HEK293T (cell line): Measurements from ENCODE around the gene FMO1.
A peak's percentile ranks its signal among the peaks of the same experiment; 100 is the strongest.

ENCODE experiments used
- CTCF ChIA-PET: fragments of 350-600 bp; formaldehyde crosslinking; extraction: SDS; loops from one replicate; lab custom pipeline; 2021; ENCODE audit warnings: antibody characterized with exemption, inconsistent platforms; lab: Yijun Ruan, JAX
- POLR2A ChIA-PET: fragments of 350-600 bp; formaldehyde crosslinking; extraction: SDS; loops from one replicate; lab custom pipeline; 2020; ENCODE audit warnings: antibody characterized with exemption, inconsistent platforms; lab: Yijun Ruan, JAX
- DNase-seq: peaks from one replicate; pipeline ENCODE4 v3.0.0; 2012; ENCODE audit warnings: mixed read lengths; ENCODE audit errors: extremely low spot score
- ARNT ChIP-seq: fragments of 450-650 bp; IDR thresholded peaks from 2 replicates; pipeline ENCODE4 v1.6.1; 2017; ENCODE audit warnings: mild to moderate bottlenecking
- BHLHE40 ChIP-seq: fragments of 450-650 bp; IDR thresholded peaks from 2 replicates; pipeline ENCODE4 v1.6.1; 2016; ENCODE audit warnings: mild to moderate bottlenecking, moderate library complexity, borderline replicate concordance
- CTBP1 ChIP-seq: fragments of 450-650 bp; IDR thresholded peaks from 2 replicates; pipeline ENCODE4 v1.6.1; 2016; ENCODE audit warnings: borderline replicate concordance
- ELF4 ChIP-seq: fragments of 450-650 bp; IDR thresholded peaks from 2 replicates; pipeline ENCODE4 v1.6.1; 2017; ENCODE audit warnings: antibody characterized with exemption
- FOXA1 ChIP-seq: fragments of 450-650 bp; IDR thresholded peaks from 2 replicates; pipeline ENCODE4 v1.6.1; 2016; ENCODE audit warnings: mild to moderate bottlenecking
- FOXK2 ChIP-seq: fragments of 450-650 bp; IDR thresholded peaks from 2 replicates; pipeline ENCODE4 v1.6.1; 2016; ENCODE audit warnings: mild to moderate bottlenecking
- FOXM1 ChIP-seq: fragments of 450-650 bp; IDR thresholded peaks from 2 replicates; pipeline ENCODE4 v1.6.1; 2017; ENCODE audit warnings: mild to moderate bottlenecking, borderline replicate concordance
- HDGF ChIP-seq: fragments of 450-650 bp; IDR thresholded peaks from 2 replicates; pipeline ENCODE4 v1.6.1; 2017; ENCODE audit warnings: antibody characterized with exemption, borderline replicate concordance
- L3MBTL2 ChIP-seq: fragments of 450-650 bp; conservative IDR thresholded peaks from 2 replicates; pipeline ENCODE4 v1.6.1; 2016; ENCODE audit warnings: mild to moderate bottlenecking
- LEF1 ChIP-seq: fragments of 450-650 bp; IDR thresholded peaks from 2 replicates; pipeline ENCODE4 v1.6.1; 2017; ENCODE audit warnings: mild to moderate bottlenecking, borderline replicate concordance
- NFRKB ChIP-seq: fragments of 450-650 bp; IDR thresholded peaks from 2 replicates; pipeline ENCODE4 v1.6.1; 2016; ENCODE audit warnings: mild to moderate bottlenecking, moderate library complexity
- SP1 ChIP-seq: fragments of 450-650 bp; IDR thresholded peaks from 2 replicates; pipeline ENCODE4 v1.6.1; 2017
- SUZ12 ChIP-seq: fragments of 450-650 bp; IDR thresholded peaks from 2 replicates; pipeline ENCODE4 v1.6.1; 2016; ENCODE audit warnings: mild to moderate bottlenecking
- TARDBP ChIP-seq: fragments of 450-650 bp; IDR thresholded peaks from 2 replicates; pipeline ENCODE4 v1.6.1; 2016
- ZNF384 ChIP-seq: fragments of 450-650 bp; IDR thresholded peaks from 2 replicates; pipeline ENCODE4 v1.6.1; 2016
- TF ChIP-seq, protein P1 (sequence below): fragments of 450-650 bp; IDR thresholded peaks from 2 replicates; pipeline ENCODE4 v1.6.1; 2016

The FMO1 gene

DNA sequence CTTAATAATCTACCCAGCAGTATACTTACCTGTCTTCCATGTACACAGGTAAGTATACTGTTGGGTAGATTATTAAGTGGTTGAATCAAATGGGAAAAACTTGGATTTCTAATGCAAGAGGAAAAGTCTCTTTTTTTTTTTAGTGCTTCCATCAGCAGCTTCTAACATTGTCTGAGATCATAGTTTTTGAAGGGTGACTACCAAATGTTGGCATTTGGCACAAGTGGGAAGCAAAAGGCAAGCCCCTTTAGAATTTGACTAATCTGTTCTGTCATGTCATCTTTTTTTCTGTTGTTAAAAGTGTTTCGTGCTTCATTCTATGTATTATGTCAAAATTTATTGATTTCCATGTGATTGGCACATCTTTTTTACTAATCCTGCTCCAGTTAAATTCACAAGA, 547 bp downstream of the FMO1 start:
- TF ChIP-seq LEF1 (no peak), FOXM1 (no peak), NFRKB (no peak), ELF4 (no peak), L3MBTL2 (no peak), HDGF (no peak), CTBP1 (no peak), FOXA1 (no peak), BHLHE40 (no peak), ZNF384 (no peak), FOXK2 (no peak), SP1 (no peak), SUZ12 (no peak), ARNT (no peak), TARDBP (no peak)
- TF ChIP-seq, protein P1, sequence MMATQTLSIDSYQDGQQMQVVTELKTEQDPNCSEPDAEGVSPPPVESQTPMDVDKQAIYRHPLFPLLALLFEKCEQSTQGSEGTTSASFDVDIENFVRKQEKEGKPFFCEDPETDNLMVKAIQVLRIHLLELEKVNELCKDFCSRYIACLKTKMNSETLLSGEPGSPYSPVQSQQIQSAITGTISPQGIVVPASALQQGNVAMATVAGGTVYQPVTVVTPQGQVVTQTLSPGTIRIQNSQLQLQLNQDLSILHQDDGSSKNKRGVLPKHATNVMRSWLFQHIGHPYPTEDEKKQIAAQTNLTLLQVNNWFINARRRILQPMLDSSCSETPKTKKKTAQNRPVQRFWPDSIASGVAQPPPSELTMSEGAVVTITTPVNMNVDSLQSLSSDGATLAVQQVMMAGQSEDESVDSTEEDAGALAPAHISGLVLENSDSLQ: no peak
- POLR2A ChIA-PET: no interaction called here
- no peak for DNase-seq
- CTCF ChIA-PET: interaction anchor here (0.6 to 1.0 kb wide), 3 partner anchors 65 to 394 kb away, joined by 3 read pairs; partner anchors contain the start of gene FMO4

DNA sequence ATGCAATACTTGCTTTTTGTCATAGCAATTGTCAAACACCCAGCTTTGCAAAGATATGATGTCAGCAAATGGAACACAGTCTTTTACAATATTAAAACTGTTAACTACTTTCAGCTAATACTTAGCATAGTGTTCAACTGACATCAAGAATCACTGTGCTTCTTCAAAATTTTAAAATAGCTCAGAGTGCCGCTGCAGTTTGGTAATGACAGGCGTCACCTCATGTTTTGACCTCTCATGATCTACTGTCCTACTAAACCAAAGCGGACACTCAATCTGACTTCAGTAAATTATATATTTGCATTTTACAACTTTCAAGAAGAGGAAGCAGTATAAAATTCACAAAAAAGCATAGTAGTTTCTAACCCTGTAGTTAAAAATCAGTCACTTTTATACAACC, 2.0 kb downstream of the FMO1 start:
- POLR2A ChIA-PET: no interaction called here
- TF ChIP-seq SP1 (no peak), ARNT (no peak), TARDBP (no peak), L3MBTL2 (no peak), ELF4 (no peak), FOXM1 (no peak), HDGF (no peak), FOXA1 (no peak), NFRKB (no peak), ZNF384 (no peak), BHLHE40 (no peak), FOXK2 (no peak), SUZ12 (no peak), LEF1 (no peak), CTBP1 (no peak)
- TF ChIP-seq, protein P1: no peak
- no peak for DNase-seq
- CTCF ChIA-PET: interaction anchor here (1.0 kb wide), 1 partner anchor 63 kb away, joined by 4 read pairs; the partner anchor contains the start of gene FMO4

DNA sequence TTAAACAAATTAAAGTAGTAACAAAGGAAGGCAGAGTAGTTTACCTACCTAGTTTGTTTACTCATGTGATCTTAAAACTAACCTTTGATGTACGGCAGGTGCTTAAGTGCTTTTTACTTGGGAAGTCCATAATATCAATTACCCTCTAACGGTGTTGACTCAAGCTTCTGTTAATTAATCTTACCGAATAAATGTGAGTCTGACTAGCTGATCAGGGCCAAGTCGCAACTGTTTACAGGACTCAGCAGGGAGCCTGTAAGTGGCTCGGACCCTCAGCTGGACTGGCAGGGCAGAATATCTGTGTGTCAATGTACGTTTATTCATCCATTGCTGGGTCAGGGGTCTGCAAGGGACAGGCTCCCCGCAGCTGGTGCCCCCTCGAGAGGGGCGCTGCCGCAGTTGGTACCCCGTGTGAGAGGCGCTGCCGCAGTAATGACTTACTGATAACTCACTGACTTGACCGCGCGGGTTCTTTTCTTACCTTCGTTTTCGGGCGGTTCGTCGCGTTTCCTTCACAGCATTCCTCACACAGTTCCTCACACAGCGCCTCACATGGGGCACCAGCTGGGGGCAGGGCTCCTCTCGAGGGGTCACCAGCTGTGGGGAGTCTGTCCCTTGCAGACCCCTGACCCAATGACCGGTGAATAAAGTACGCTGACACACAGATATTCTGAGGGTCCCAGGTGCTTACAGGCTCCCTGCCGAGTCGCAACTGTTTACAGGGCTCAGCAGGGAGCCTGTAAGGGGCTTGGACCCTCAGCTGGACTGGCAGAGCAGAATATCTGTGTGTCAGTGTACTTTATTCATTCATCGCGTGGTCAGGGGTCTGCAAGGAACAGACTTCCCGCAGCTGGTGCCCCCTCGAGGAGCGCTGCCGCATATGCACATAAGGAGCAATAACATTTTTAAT, 3.0 kb downstream of the FMO1 start:
- peak; percentile 74 for DNase-seq
- TF ChIP-seq L3MBTL2 (peak; percentile 65), TARDBP (no peak)
- CTCF ChIA-PET: interaction anchor here (0.5 to 1.3 kb wide), 6 partner anchors 15 to 1518 kb away, joined by 3 to 6 read pairs (median 4); partner anchors contain the start of gene FMO4
- POLR2A ChIA-PET: no interaction called here

DNA sequence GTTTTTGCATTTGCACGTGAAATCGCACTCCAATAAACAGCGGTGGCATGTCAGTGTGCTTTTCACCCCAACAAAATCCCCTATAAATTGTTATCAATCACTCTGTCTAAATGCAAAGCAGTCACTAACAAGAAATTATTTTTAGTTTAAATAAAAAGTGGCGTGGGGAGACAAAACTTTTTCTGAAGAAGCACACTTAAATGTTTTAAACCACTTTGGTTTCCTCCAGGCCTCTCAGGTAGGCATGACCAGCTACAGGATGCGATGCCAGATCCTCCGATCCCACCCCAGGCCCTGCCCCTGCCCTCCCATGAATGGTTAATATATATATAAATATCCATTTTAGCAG, 3.6 kb downstream of the FMO1 start:
- TF ChIP-seq NFRKB (no peak), ELF4 (no peak), FOXM1 (no peak), BHLHE40 (no peak), SUZ12 (no peak), TARDBP (no peak), CTBP1 (no peak), ZNF384 (no peak), FOXK2 (no peak), SP1 (no peak), ARNT (no peak), HDGF (no peak)
- TF ChIP-seq, protein P1: no peak
- DNase-seq: no peak
- ChIA-PET POLR2A (no interaction called here), CTCF (interaction anchor here (0.5 to 1.6 kb wide), 6 partner anchors 14 to 619 kb away, joined by 3 to 6 read pairs (median 4); partner anchors contain the start of gene FMO4)

DNA sequence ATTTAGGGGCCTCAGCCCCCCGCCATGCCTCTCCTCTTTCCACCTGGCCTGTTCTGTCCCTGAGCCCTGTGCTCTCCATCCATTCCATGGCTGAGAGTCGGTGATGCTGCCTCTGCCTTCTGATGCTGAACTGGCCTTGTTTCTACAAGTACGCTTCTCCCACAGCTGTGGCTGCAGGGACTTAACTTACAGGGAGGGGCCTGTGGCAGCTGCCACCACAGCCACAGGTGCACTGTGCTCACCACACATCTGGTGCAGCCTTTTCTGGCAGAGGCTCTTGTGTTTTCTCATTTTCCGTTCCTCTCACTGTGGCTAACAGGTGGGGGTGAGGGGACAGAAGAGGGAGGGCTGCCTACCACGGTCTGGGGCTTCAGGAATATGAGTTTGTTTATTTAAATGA, 4.2 kb downstream of the FMO1 start:
- CTCF ChIA-PET: interaction anchor here (1.6 kb wide), 1 partner anchor 26 kb away, joined by 3 read pairs; no protein-coding TSS in a partner anchor
- no peak for TF ChIP-seq CTBP1
- TF ChIP-seq NFRKB: no peak
- TF ChIP-seq SUZ12: no peak
- TF ChIP-seq FOXA1: no peak
- TF ChIP-seq SP1: no peak
- DNase-seq: no peak
- POLR2A ChIA-PET: no interaction called here

- ChIA-PET CTCF (interaction anchor here (0.7 to 1.7 kb wide), 2 partner anchors 26 to 59 kb away, joined by 3 to 4 read pairs; partner anchors contain the start of gene FMO4), POLR2A (no interaction called here)
- TF ChIP-seq L3MBTL2 (no peak), SUZ12 (no peak), ZNF384 (no peak), SP1 (no peak), BHLHE40 (no peak), LEF1 (no peak), NFRKB (no peak), FOXK2 (no peak), CTBP1 (no peak), ELF4 (no peak), ARNT (no peak), HDGF (no peak), FOXM1 (no peak), TARDBP (no peak), FOXA1 (no peak)
- TF ChIP-seq, protein P1: no peak
- no peak for DNase-seq
These were observed 6.6 kb downstream of the FMO1 start for GRCh38 chr1:171254859-171255258.
